Activated CD4-positive, alpha-beta T cell treated with anti-CD3 and anti-CD28 coated beads, Interleukin-2, amount 10 ng/mL, durations not matched to agents 24 days and 14 days (primary cell): Measurements from ENCODE around the gene CC2D2A. TPM values are rescaled to one million over a fixed set of nuclear protein-coding genes. Genes with fewer than 3 reads are reported as not detected.

Experiments
- DNase-seq: peaks from one replicate; pipeline ENCODE4 v3.0.0; 2022
- H3K27ac Mint-ChIP-seq: one replicate; pipeline ENCODE4 v1.8.0; 2022; ENCODE audit warnings: mild to moderate bottlenecking, mixed read lengths
- H3K27me3 Mint-ChIP-seq: one replicate; pipeline ENCODE4 v1.8.0; 2022; ENCODE audit warnings: mixed read lengths
- H3K36me3 Mint-ChIP-seq: one replicate; pipeline ENCODE4 v1.8.0; 2022; ENCODE audit warnings: low read depth, mild to moderate bottlenecking, mixed read lengths
- H3K4me1 Mint-ChIP-seq: one replicate; pipeline ENCODE4 v1.8.0; 2021; ENCODE audit warnings: mixed read lengths
- H3K4me3 Mint-ChIP-seq: one replicate; pipeline ENCODE4 v1.8.0; 2022; ENCODE audit warnings: mild to moderate bottlenecking, moderate library complexity, mixed read lengths
- H3K9me3 Mint-ChIP-seq: one replicate; pipeline ENCODE4 v1.8.0; 2021; ENCODE audit warnings: mixed read lengths
- intact Hi-C: fragments of 100-400 bp; cut with micrococcal nuclease; formaldehyde crosslinking; loops from one replicate; pipeline ENCODE4 v1.15.1; 2023
- total RNA-seq: library from RNA; stranded (reverse); gene quantifications from 2 replicates; pipeline ENCODE4 v1.2.3, GENCODE V29; 2022

CC2D2A gene
- total RNA-seq, 1 donor from 2014 or later = not detected

GRCh38 chr4:15563871-15564270, 94.2 kb downstream of the CC2D2A start:
- Mint-ChIP-seq H3K36me3 (no peaks in the 10 kb centered on the region), H3K27ac (no peak overlapping the region), H3K4me3 (no peak overlapping the region), H3K27me3 (no peaks in the 10 kb centered on the region), H3K9me3 (peaks cover 4% of the 10 kb centered on the region), H3K4me1 (peaks cover 3% of the 10 kb centered on the region)
- intact Hi-C loops = no loop called here
- DNase-seq = no peak

- H3K4me3 Mint-ChIP-seq = no peak overlapping the region
- intact Hi-C loops = no loop called here
- no peaks in the 10 kb centered on the region for H3K4me1 Mint-ChIP-seq
- peaks cover 4% of the 10 kb centered on the region for H3K9me3 Mint-ChIP-seq
- DNase-seq = no peak
- no peaks in the 10 kb centered on the region for H3K36me3 Mint-ChIP-seq
- no peaks in the 10 kb centered on the region for H3K27me3 Mint-ChIP-seq
- no peak overlapping the region for H3K27ac Mint-ChIP-seq
These were observed 99.1 kb downstream of the CC2D2A start for GRCh38 chr4:15568821-15569220.

- DNase-seq = no peak
- no peaks in the 10 kb centered on the region for H3K27me3 Mint-ChIP-seq
- H3K36me3 Mint-ChIP-seq = no peaks in the 10 kb centered on the region
- H3K27ac Mint-ChIP-seq = no peak overlapping the region
- no peak overlapping the region for H3K4me3 Mint-ChIP-seq
- peaks cover 4% of the 10 kb centered on the region for H3K9me3 Mint-ChIP-seq
- intact Hi-C loops = no loop called here
- no peaks in the 10 kb centered on the region for H3K4me1 Mint-ChIP-seq
These were observed 100.1 kb downstream of the CC2D2A start for GRCh38 chr4:15569746-15570145.

GRCh38 chr4:15575966-15576365, 106.3 kb downstream of the CC2D2A start:
- DNase-seq = no peak
- H3K4me1 Mint-ChIP-seq = no peaks in the 10 kb centered on the region
- H3K27me3 Mint-ChIP-seq = no peaks in the 10 kb centered on the region
- H3K9me3 Mint-ChIP-seq = no peaks in the 10 kb centered on the region
- H3K36me3 Mint-ChIP-seq = no peaks in the 10 kb centered on the region
- intact Hi-C loops = no loop called here
- no peak overlapping the region for H3K4me3 Mint-ChIP-seq
- H3K27ac Mint-ChIP-seq = no peak overlapping the region

- Mint-ChIP-seq H3K4me1 (no peaks in the 10 kb centered on the region), H3K9me3 (no peaks in the 10 kb centered on the region), H3K4me3 (no peak overlapping the region), H3K27me3 (no peaks in the 10 kb centered on the region), H3K27ac (no peak overlapping the region), H3K36me3 (no peaks in the 10 kb centered on the region)
- intact Hi-C loops = no loop called here
- no peak for DNase-seq
These were observed 107.8 kb downstream of the CC2D2A start for GRCh38 chr4:15577508-15577907.

- Mint-ChIP-seq H3K9me3 (no peaks in the 10 kb centered on the region), H3K36me3 (no peaks in the 10 kb centered on the region), H3K27ac (no peak overlapping the region), H3K27me3 (no peaks in the 10 kb centered on the region), H3K4me1 (no peaks in the 10 kb centered on the region), H3K4me3 (no peak overlapping the region)
- intact Hi-C loops = no loop called here
- no peak for DNase-seq
These were observed 115.1 kb downstream of the CC2D2A start for GRCh38 chr4:15584785-15585184.

- H3K36me3 Mint-ChIP-seq = no peaks in the 10 kb centered on the region
- DNase-seq = no peak
- intact Hi-C loops = no loop called here
- H3K4me3 Mint-ChIP-seq = no peak overlapping the region
- no peaks in the 10 kb centered on the region for H3K4me1 Mint-ChIP-seq
- H3K27ac Mint-ChIP-seq = no peak overlapping the region
- H3K27me3 Mint-ChIP-seq = no peaks in the 10 kb centered on the region
- no peaks in the 10 kb centered on the region for H3K9me3 Mint-ChIP-seq
These were observed 115.6 kb downstream of the CC2D2A start for GRCh38 chr4:15585331-15585730.

- intact Hi-C loops = no loop called here
- no peaks in the 10 kb centered on the region for H3K4me1 Mint-ChIP-seq
- DNase-seq = no peak
- no peak overlapping the region for H3K4me3 Mint-ChIP-seq
- no peak overlapping the region for H3K27ac Mint-ChIP-seq
- no peaks in the 10 kb centered on the region for H3K36me3 Mint-ChIP-seq
- no peaks in the 10 kb centered on the region for H3K9me3 Mint-ChIP-seq
- H3K27me3 Mint-ChIP-seq = no peaks in the 10 kb centered on the region
These were observed 116.4 kb downstream of the CC2D2A start for GRCh38 chr4:15586066-15586465.

- no peak for DNase-seq
- intact Hi-C loops = no loop called here
- Mint-ChIP-seq H3K27ac (no peak overlapping the region), H3K9me3 (no peaks in the 10 kb centered on the region), H3K27me3 (no peaks in the 10 kb centered on the region), H3K4me3 (no peak overlapping the region), H3K4me1 (no peaks in the 10 kb centered on the region), H3K36me3 (no peaks in the 10 kb centered on the region)
These were observed 118.0 kb downstream of the CC2D2A start for GRCh38 chr4:15587649-15588048.

GRCh38 chr4:15592799-15593198, 123.1 kb downstream of the CC2D2A start:
- Mint-ChIP-seq H3K4me1 (no peaks in the 10 kb centered on the region), H3K9me3 (no peaks in the 10 kb centered on the region), H3K4me3 (no peak overlapping the region), H3K27me3 (no peaks in the 10 kb centered on the region), H3K27ac (no peak overlapping the region), H3K36me3 (no peaks in the 10 kb centered on the region)
- intact Hi-C loops = no loop called here
- no peak for DNase-seq

GRCh38 chr4:15598644-15599043, 129.0 kb downstream of the CC2D2A start:
- Mint-ChIP-seq H3K27me3 (no peaks in the 10 kb centered on the region), H3K27ac (no peak overlapping the region), H3K36me3 (peaks cover 3% of the 10 kb centered on the region), H3K9me3 (no peaks in the 10 kb centered on the region), H3K4me1 (no peaks in the 10 kb centered on the region), H3K4me3 (no peak overlapping the region)
- no peak for DNase-seq
- intact Hi-C loops = no loop called here

GRCh38 chr4:15600176-15600575, 130.5 kb downstream of the CC2D2A start:
- intact Hi-C loops = no loop called here
- H3K4me3 Mint-ChIP-seq = no peak overlapping the region
- peaks cover 2% of the 10 kb centered on the region for H3K4me1 Mint-ChIP-seq
- peaks cover 11% of the 10 kb centered on the region for H3K36me3 Mint-ChIP-seq
- no peak for DNase-seq
- H3K27me3 Mint-ChIP-seq = no peaks in the 10 kb centered on the region
- H3K9me3 Mint-ChIP-seq = no peaks in the 10 kb centered on the region
- no peak overlapping the region for H3K27ac Mint-ChIP-seq

- peaks cover 16% of the 10 kb centered on the region for H3K36me3 Mint-ChIP-seq
These were observed 132.2 kb downstream of the CC2D2A start for GRCh38 chr4:15601862-15602261.

GRCh38 chr4:15605537-15605936, 135.9 kb downstream of the CC2D2A start:
- peaks cover 20% of the 10 kb centered on the region for H3K36me3 Mint-ChIP-seq
- DNase-seq = no peak
- no peaks in the 10 kb centered on the region for H3K9me3 Mint-ChIP-seq
- no peak overlapping the region for H3K27ac Mint-ChIP-seq
- peaks cover 2% of the 10 kb centered on the region for H3K4me1 Mint-ChIP-seq
- H3K4me3 Mint-ChIP-seq = no peak overlapping the region
- H3K27me3 Mint-ChIP-seq = no peaks in the 10 kb centered on the region
- intact Hi-C loops = no loop called here

More at GRCh38 chr4:15601862-15602261, 132.2 kb downstream of the CC2D2A start:
- Mint-ChIP-seq H3K9me3 (no peaks in the 10 kb centered on the region), H3K4me3 (no peak overlapping the region), H3K27me3 (no peaks in the 10 kb centered on the region), H3K4me1 (peaks cover 2% of the 10 kb centered on the region), H3K27ac (no peak overlapping the region)
- no peak for DNase-seq
- intact Hi-C loops = no loop called here

- no peak overlapping the region for H3K4me3 Mint-ChIP-seq
- no peak for DNase-seq
- peaks cover 3% of the 10 kb centered on the region for H3K4me1 Mint-ChIP-seq
- H3K36me3 Mint-ChIP-seq = peaks cover 28% of the 10 kb centered on the region
- no peak overlapping the region for H3K27ac Mint-ChIP-seq
- H3K27me3 Mint-ChIP-seq = no peaks in the 10 kb centered on the region
- intact Hi-C loops = no loop called here
- no peaks in the 10 kb centered on the region for H3K9me3 Mint-ChIP-seq
These were observed 141.2 kb downstream of the CC2D2A start for GRCh38 chr4:15610855-15611254.
